GM19238 (cell line): ENCODE results near the gene DCST2.

Experiments
- DNase-seq: peaks from one replicate; pipeline ENCODE4 v3.0.0; 2011; ENCODE audit warnings: low spot score; ENCODE audit not compliant: insufficient read length

The DCST2 gene

DNA sequence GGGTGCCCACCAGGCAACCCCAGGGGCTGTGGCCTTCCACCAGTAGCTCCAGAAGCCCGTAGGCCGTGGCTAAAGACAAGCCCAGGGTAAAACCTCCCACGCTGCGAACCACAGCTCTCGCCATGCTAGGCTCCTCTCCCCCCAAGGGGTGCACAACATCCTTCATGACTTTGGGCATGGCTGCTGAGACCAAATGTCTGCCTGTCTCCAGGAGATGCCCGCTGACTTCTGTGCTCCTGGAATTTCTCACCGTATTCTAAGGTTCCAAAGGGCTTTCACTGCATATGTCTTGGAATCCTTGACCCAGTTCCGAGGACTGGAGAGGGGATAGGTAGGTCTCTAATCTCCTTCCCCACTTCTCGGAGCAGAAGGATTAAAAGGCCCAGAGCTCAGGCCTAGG, at the start of gene DCST2, which contains the start of gene DCST1:
Gene DCST2, minus strand, starts transcription at position 258 of the 400 bp plus-strand sequence. Its CDS starts 80 bp downstream, at position 178.
Gene DCST1, plus strand, starts transcription at position 301 of the 400 bp plus-strand sequence. CDS start 213 bp downstream, outside the sequence.
- DNase-seq, result no peak

DNA sequence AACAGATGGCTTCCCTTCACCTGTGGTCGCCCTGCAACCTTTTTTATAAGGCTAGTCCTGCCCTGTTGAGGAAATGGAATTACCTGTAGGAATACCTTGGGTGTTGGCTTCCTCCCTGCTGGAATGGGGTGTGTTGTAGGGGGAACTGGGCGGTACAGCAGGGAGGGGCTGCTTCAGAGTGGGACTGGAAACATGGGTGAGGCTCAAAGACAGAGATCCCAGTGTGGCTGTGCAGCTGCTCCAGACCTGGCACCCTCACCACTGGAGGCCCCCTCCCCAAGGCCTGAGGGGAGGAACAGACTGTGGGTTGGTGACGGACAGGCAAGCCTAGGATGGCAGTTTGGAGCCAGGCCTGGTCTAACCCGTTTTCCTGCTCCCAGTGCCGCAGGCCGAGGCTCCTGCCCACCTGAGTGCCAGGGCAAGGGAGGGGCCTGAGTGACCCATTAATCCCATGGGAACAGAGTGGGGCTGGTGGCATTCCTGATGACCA, 49.5 kb upstream of the DCST2 start:
- DNase-seq, result no peak

DNA sequence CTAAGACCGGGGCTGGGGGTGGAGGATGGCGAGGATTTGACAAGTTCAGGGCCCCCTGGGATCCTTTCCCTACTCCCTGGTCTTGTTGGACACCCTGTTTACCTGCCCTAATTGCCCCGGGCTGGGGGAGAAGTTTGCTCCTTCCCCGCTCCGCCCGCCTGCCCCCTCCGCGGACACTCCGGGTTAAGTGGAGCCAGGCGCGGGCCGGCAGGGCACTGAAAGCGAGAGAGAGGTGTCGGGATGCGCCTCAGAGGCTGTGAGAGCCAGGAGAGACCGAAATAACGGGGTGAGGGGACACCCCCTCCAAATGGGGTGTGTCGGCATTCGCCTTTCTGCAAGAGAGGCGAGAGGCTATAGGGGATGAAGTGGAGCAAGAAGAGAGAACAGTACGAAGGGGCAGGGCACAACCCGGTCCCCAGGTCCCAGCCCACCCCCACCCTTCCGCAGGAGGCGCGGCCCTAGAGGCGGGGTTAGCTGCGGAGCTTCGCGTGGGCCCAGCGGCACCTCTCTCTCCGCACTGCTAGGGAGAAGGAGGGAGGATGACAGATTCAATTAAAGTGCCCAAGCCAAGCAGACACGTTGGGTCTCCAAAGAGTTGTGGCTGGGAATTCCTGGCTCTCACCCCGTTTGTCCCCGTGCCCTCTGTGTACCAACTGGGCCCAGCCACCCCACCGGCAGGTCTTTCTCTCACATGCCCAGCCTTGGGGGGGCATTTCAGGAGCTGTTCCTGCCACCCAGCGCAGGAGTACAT, 48.9 kb upstream of the DCST2 start:
- no peak for DNase-seq

DNA sequence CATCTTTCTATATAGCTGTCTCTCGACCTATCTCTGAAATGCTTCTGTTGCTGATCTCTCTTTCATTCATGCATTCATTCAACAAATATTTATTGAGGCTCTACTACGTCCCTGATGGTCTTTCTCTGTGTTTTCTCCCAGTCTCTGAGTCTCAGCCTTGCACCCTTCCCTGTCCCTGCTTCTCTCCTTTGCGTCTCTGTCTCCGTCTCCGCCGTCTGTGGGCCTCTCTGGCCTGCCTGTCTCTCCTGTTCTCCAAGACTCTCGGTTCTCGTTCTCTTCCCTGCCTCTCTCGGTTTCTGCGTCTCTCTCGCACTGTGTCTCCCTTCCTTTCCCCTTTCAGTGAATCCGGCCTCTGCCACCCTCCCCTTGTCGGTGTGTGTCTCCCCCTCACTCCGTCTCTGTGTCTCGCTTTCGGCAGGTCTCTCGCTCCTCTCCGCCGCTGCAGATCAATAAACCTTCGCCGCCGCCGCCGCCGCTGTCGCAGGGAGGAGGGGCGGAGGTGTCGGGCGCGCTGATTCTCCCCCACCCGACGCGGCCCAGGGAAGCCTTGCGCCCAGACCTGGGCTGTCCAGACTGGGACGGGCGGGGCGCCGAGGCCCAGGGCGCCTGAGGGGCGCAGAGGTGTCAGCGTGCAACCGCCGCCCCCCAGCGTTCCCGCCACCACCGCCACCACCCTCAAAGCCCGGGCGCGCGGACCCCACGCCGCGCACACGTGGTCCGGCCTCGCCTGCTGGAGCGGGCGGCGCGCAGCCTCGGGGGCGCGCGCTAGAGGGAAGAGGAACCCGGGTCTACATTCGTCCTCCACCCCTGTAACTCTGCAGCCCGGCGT, 48.1 kb upstream of the DCST2 start:
- no peak for DNase-seq

DNA sequence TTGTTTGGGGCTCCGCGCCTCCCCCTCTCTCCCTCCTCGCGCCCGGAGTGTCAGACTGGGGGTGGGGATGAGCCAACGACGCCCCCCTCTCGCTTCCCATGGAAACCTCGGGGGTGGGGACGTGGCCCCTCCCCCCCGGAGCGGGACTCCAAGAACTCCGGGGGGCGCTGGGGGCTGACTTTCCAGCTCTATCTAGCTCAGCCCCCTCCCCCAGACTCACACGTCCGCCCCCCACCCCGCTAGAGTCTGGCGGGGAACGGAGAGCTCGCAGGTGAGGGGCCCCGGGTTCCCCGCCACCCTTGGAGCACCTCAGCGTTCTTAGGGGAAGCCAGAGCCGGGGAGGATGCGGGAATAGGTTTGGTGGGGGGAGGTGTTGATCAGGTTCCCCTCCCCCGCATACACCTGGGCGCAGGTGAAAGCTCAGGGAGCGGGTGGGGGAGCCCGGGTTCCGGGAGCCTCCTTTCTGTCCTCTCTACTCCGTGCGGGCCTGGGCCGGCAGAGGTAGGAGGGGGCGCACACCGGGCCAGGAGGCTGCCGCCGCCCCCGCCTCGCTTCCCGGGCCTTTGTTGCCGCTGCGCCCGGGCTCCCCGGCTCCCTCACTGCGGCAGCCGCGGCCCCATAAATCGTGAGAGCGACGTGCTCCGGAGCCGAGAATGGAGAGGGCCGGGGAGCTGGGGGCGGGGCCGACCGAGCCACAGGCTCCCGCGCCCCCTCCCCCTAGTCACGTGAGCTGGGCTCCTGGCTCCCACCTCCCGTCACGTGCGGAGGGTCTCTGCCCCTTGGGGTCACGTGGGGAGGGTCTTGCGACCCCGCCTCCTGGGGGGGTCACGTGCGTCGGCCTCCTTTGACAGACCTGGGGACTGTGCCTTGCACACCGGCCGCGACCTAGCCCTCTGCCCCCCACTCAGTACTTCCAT, 47.0 kb upstream of the DCST2 start:
- no peak for DNase-seq

DNA sequence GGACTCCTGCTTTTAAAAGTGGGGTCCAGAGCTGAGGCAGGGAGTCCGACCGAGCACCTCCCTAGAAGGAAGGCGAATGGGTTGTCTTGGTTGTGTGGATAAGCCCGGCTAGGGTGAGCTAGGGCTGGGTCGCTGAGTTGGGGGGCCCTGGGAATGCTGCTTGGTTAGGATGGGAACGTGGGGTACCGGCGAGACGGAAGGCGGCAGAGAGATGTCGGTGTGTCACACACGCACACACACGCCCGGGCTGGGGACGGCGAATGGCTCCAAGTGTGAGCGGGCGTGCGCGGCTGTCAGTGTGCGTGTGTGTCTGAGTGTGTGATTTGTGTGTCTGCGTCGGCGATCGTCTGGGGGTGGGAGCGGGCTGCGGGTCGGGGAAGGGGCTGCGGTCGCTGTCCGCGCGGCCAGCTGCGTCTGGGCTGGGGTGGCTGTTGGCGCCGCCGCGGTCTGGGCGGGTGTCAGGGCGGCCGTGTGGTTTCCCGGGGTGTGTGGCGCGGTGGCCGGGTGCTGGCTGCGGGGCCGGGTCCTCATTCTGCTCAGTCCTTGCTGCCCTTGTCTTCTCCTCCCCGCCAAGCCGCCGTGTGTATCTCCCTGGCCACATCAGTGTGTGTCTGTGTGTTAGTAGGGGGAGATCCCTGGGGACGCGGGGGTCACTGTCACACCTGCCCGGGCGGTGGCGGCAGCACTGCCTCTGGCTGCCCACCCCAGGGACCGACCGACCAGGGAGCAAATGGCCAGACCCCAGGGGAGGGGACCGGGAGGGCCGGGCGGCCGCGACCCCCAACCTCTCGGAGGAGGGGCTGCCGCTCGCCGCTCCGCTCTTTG, 46.1 kb upstream of the DCST2 start:
- no peak for DNase-seq

DNA sequence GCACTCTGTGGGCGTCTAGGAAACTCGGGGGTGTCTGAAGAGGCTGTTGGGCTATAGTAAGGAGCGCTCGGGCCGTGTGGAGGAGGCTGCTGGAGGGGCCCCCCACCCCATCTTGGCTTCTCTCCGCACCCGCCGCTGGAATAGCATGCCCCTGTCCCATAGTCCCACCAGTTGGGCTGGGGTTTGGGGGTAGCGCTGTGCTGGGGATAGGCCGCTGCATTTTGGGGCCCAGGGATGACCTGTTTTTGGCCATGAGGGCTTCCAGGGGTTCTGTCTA, 45.6 kb upstream of the DCST2 start:
- DNase-seq, result no peak

DNA sequence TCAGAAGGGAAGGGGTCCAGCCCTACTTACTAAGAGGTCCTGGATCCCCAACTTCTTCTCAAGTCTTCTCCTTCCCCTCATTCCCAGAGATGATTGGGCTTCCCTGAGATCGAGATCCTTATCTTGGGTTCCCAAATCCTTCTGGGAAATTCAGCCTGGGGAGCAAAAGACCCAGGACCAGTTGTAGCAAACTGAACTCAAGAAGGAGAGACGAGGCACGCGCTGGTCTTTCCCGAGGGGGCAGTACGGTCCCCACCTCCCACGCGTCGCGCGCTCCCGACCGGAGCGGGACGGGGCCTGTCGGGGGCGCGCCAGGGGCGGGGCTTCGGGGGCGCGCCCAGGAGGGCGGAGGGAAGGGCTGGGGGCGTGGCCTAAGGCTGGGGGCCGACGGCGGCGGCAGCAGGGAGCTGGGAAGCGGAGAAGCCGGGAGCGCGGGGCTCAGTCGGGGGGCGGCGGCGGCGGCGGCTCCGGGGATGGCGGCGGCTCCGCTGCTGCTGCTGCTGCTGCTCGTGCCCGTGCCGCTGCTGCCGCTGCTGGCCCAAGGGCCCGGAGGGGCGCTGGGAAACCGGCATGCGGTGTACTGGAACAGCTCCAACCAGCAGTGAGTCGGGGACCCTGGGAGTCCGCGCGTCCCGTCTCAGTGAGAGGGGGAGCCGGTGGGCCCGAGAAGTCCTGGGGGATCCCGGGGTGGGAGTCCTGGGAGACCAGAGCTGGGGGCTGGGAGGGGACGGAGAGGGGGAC, 45.1 kb upstream of the DCST2 start, which contains the start of gene EFNA3:
Gene EFNA3, plus strand, starts transcription at position 369 of the 741 bp plus-strand sequence. Its CDS starts 105 bp downstream, at position 474.
- DNase-seq, result peak; percentile 78

DNA sequence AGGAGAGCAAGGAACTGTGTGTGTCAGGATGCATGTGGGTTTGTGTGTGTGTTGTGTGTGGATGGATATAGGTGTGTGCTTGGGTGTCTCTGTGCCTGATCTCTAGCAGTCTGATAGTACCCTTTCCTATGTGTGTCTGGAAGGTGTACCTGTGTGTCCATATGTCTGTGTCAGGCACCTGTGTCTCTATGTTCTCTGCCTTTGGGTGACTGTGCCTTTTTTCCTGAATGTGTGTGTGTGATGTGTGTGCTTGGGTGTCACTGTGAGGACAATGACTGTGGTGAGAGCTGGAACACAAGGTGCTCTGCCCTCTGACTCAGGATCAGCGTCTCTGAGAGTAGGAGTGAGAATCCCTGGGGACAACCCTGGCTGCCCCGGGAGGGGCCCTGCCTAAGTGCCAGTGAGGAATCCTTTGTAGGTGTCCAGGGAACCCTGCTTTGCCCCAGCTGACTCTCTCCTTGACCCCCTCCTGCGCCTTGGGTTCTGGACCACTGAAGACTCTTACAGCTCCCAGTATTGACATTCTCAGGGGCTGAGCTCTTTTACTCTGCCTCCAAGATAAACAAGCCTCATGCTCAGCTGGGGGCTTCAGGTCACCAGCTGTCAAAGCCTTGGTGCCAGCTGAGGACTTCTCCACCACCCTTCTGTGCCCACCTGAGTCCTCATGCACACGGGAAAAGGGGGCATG, 44.3 kb upstream of the DCST2 start:
- no peak for DNase-seq

DNA sequence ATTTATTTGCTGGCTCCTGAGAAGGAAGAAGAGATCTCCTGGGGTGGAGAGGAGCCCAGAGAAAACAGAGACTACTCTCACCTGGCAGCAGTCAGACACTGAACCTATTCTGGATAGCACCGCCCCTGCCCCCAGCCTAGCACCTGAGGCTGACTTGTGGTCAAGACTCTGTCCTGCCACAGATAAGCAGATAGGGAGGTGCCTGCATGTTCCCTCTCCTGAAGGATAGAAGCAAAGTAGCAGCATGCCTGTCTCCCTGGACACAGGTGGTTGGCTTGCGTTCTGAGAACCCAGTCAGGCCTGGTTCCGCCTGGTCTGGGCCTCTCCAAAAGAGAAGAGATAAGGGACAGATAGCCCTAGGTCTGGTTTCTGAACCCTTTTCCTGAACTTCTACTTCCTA, 43.8 kb upstream of the DCST2 start:
- no peak for DNase-seq

DNA sequence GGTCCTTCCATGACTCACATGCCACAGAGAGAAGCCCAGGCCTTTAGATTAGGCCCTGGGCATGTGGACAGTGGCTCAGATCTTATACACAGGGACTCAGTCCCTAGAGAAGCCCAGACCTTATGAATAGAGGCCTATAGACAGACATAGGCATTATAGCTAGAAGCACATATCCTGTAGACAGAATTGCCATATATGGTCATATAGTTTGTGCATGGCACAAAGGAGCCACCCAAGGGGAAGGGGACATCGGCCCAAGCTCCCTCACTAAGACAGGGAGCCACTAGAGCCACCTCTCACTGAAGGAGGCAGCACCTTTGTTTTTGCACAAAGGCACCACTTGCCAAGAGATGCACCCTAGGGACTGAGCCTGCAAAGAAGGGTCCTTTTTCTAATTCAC, 42.8 kb upstream of the DCST2 start:
- DNase-seq, result no peak

DNA sequence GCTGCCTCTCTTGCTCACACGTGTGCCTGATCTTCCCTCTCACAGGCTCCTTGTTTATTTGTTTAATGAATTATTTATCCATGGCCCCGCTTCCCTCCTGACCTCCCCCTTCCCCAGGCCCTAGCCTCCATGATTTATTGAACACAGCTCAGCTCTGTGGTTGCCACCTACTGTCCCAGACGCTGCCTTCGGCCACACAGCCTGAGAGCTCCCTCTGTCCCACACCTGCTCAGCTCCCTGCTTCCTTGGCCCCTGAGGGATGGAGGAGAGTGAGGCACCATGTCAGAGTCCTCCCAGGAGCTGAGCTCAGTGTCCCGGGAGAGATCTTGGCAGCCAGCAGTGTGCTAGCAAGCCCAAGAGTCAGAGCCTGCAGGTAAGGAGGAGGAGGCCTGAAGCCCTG, 42.0 kb upstream of the DCST2 start:
- DNase-seq, result no peak

DNA sequence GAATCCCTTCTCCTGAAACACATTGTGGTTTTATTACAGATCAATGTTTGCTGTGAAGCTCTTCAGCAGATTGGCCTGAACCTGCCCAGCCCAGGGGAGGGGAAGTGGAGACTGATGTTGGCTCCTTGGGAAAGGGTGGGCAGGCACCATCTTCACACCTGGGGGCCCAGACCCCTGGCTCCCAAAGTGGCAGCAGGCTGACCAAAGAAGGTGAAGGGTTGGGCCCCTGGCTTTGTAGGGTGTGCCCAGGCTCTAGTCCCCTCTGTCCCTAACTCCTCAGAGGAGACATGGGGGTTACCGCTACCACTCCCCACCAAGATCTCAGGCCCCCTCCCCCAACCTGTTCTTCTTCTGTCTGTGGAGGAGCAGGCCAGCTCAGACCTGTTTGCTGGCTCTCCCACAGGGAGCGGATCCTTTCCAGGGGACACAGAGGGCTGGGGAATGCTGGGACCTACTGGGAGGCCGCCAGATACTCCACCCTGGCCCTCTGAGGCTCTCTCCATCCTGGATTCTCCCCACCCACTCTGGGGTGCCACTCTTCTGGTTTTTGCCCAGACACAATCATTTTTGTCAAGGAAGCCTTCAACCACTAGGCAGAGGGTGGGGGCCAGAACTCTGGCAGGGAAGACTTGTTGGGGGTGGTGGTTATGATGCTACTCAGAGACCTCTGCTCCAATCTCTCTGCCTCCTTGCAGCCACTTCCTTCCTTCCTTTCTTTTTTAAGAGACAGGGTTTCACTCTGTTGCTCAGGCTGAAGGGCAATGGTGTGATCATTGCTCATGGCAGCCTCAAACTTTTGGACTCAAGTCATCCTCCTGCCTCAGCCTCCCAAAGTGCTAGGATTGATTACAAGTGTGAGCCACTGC, 40.0 kb upstream of the DCST2 start:
- no peak for DNase-seq

DNA sequence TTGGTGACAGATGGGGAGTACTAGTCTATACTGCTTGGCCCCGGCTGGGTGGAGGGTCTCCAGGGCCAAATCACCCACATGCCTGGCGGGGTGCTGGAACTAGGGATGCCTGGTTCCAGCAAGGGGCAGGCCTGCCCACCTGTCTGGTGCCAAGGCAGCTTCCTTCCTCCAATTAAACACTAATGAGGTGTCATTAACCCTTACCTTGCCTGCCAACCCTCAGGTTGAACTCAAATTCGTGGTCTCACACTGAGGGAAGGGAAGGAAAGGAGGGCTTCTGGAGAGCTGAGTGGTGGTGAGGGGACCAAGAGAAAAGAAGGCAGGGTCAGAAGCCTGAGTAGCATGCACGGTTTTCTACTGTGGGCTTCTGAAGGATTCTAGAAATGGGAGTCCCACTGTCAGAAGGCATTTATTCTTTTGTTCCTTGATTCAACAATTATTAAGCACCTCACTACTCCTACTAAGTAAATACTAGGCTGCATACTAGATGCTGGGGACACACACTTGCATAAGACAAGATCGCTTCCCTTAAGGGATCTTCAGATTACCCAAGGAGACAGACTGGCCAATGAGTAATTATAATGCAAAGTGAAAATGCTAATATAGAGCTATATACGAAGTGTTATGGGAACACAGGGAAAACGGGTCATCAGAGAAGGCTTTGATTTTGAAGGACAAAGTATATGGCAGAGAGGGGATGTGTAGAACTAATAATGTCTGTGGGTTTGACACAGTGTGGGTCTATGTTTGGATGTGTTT, 39.1 kb upstream of the DCST2 start:
- no peak for DNase-seq

DNA sequence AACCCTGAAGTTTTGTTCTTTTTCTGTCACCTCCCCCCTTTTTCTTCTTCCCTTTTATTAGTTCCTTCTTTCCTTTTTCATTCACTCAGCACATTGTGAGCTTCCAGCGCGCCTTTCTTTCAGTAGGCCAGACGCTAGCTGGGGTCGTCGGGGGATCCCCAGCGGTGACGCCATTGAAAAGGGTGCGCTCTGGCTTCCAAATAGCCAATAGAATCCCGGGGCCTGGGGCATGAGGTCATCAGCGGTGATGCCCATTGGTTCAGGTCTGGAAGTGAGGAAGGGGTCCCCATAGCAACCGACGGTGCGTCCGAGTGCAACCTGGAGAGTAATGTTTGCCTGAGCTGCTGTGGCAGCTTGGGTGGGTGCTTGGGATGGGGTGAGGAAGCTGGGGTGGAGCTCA, 38.1 kb upstream of the DCST2 start:
- DNase-seq, result no peak

DNA sequence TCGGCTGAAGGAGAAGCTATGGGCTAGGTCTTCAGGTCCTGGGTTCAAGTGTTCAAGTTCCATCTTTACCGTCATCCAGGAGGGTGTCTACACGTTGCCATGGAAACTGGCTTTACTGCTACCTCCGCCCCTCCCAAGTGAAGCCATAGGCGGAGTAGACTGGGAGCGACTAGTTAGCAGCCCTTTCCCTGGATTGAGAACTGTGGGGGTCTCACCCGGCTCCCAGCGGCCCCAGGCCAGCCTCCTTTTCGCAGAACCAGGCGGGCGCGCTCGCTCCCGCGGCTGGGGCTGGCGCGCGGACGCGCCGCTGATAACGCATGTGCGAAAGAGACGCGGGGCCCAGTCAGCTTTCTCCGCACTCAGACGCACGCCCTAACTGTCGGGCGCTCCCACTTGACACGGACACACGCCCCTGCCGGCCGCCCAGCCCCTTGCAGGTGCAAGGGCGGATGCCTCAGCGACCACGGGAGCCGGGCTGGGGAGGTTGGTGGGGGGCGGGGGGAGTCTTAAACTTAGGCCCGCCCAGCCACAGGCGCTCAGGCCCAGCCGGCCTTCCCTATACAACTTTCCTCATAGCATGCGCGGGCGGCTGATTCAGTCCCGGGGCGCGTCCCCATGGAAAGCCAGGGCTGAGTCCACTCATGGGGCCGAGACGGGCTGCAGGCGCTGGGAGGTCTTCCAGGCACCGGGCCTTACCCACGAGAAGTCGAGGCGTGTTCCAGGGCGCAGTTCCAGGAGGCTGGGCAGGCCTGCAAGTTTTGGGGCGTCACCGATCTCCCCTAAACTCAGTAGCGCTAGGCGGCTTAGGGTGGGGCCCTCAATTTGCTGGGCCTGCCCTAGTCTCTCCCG, 37.4 kb upstream of the DCST2 start:
- DNase-seq, result peak; percentile 85

DNA sequence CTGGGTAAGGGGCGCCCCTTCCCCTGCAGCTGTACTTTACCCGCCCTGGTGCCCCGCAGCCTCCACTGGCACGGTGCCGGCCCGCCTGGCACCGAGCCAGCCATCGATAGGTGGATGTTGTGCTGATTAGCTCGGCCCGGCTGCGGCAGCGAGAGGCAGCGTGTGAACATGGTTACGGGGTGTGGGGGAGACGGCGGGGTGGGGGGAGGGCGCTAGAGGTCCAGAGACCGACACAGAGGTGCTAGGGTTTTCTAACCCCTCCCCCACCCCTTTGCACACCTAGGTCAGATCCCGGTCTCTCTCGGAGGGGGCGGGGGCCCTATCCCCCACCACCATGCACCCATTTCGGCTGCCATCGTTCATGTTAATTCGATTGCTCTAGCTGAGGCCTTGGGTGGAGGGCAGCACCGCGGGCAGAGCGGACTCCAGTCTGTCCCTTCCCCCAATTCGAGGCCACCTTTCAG, 36.6 kb upstream of the DCST2 start:
- no peak for DNase-seq
